Fibroblast of the aortic adventitia (primary cell): ENCODE results near the gene VPS9D1. TPM values are rescaled to one million over a fixed set of nuclear protein-coding genes. Genes with fewer than 3 reads are reported as not detected.
"Not testable (repeated sequence)": the region's sequence is repeated elsewhere in the genome, so short reads cannot be mapped to it uniquely, and the experiment has no call there.

ENCODE experiments used
- DNase-seq: peaks from one replicate; pipeline ENCODE4 v3.0.0-alpha.2; 2010; ENCODE audit warnings: low read depth
- H3K4me3 ChIP-seq: 2 replicates; pipeline ENCODE4 v1.5.1; 2011; ENCODE audit warnings: low read depth, mild to moderate bottlenecking, control low read depth, low read length, moderate library complexity
- total RNA-seq: library from RNA; depleted of rRNA; stranded (reverse); fragments of >200 nt; gene quantifications from 2 replicates; pipeline ENCODE4 v1.2.3, GENCODE V29; 2012; ENCODE audit warnings: low replicate concordance
- TF ChIP-seq, protein P1 (sequence below): IDR thresholded peaks from 2 replicates; pipeline ENCODE4 v1.5.1; 2011; ENCODE audit warnings: mild to moderate bottlenecking, low read length, control low read depth, inconsistent platforms; ENCODE audit not compliant: insufficient read depth

Gene VPS9D1
- total RNA-seq, 1 donor = 11.3 TPM

GRCh38 chr16:89701425-89702406, 19.0 kb downstream of the VPS9D1 start, which contains the start of gene SPATA2L:
SPATA2L (minus strand) TSS chr16:89701705; CDS start chr16:89701232, 473 bp downstream.
- TF ChIP-seq, protein P1, sequence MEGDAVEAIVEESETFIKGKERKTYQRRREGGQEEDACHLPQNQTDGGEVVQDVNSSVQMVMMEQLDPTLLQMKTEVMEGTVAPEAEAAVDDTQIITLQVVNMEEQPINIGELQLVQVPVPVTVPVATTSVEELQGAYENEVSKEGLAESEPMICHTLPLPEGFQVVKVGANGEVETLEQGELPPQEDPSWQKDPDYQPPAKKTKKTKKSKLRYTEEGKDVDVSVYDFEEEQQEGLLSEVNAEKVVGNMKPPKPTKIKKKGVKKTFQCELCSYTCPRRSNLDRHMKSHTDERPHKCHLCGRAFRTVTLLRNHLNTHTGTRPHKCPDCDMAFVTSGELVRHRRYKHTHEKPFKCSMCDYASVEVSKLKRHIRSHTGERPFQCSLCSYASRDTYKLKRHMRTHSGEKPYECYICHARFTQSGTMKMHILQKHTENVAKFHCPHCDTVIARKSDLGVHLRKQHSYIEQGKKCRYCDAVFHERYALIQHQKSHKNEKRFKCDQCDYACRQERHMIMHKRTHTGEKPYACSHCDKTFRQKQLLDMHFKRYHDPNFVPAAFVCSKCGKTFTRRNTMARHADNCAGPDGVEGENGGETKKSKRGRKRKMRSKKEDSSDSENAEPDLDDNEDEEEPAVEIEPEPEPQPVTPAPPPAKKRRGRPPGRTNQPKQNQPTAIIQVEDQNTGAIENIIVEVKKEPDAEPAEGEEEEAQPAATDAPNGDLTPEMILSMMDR = peak; percentile 24
- peak within 1 kb of the TSS; percentile 80 for H3K4me3 ChIP-seq
- peak; percentile 59 for DNase-seq

GRCh38 chr16:89700649-89701424, 19.9 kb downstream of the VPS9D1 start:
- peak overlapping the region; percentile 80 for H3K4me3 ChIP-seq
- TF ChIP-seq, protein P1 = no peak
- no peak for DNase-seq

DNA sequence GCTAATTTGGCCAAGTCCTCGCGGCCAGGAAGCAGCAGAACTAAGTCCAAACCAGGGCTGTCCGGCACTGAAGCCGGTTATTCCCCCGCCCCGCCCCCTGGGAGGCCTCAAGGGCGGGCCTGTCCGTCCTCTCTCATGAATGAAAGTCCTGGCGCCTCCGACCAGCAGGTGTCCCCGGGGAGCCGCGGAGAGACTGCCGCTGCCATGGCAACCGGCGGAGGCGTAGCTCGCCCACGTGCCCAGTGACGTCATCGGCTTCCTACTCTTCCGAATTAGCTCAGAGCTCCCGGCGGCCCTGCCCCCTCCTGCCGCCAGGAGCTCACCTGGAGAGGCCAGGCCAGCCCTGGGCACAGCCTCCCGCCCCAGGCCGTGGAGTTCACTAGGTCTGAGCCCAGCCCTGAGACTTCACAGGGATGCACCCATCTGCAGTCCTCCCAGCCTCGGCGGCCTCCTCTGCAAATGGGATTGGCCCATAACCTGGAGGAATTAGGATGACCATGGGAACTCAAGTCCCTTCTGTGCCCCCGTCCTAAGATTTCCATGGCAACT, 20.5 kb downstream of the VPS9D1 start:
- TF ChIP-seq, protein P1 = peak; percentile 58
- peak overlapping the region; percentile 80 for H3K4me3 ChIP-seq
- peak; percentile 96 for DNase-seq

GRCh38 chr16:89699629-89700099, 21.0 kb downstream of the VPS9D1 start:
- not testable (repeated sequence) for DNase-seq
- H3K4me3 ChIP-seq = peak overlapping the region; percentile 17

- H3K4me3 ChIP-seq, DNase-seq: not testable (repeated sequence)
These were observed 22.0 kb downstream of the VPS9D1 start for GRCh38 chr16:89698717-89699116.

DNA sequence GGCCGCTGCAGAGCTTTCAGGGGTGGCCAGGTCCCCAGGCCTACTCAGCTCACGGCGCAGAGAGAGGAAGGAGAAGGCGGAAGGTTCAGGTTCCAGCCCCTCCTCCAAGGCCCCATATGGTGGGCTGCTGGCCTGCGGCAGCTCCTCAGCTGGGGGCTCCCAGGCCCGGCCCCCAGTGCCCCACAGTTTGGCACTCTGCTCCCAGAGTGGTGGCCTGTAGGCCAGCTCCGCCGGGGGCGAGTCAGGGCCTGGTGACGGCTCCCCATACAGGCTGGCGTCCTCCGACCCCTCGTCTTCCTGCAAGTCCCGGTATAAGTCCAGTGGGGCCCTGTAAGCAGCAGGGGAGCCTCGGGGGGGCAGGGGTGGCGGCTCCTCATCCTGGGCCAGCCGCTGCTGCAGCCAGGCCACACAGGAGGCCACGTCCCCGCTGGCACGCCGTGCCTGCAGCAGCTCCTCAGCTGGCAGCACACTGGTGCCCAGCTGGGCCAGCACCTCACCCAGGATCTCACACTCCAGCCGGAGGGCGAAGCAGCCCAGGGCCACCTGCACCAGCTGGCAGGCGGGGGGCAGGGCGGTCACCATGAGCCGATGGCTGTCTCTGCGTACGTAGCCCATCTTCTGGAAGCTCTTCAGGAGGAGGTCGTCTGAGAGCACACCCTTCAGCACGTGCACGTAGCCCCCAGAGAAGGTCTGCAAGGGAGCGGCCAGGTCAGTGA, 22.9 kb downstream of the VPS9D1 start:
- H3K4me3 ChIP-seq = no peak overlapping the region
- no peak for DNase-seq
- TF ChIP-seq, protein P1 = no peak

DNA sequence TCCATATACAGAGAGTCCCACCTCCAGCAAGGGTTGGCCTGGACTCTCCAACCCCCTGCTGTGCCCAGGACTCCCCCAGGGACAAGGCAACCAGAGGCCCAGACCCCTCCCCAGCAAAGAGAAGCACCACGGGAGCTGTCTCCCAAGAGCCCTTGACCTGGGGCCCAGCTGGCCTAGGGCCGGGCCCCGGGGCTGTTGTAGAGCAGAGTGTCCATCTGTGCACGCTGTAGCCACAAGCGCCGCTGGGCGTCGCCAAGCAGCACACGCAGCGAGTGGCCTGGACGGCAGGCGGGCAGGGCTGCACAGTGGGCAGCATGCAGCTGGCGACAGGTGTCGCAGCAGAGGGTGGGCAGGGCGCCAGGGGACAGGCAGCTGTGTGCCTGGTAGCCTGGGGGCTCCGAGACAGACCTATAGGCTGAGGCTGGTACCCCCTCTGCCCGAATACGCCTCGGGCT, 23.5 kb downstream of the VPS9D1 start:
- TF ChIP-seq, protein P1 = no peak
- no peak for DNase-seq
- no peak overlapping the region for H3K4me3 ChIP-seq
